ENCODE data around the gene PPP1R3C.

GRCh38 chr10:91602449-91602848, 30.4 kb downstream of the PPP1R3C start:
- TF ChIP-seq EZH2 (IDR thresholded peaks at IDR 0.05; ENCODE audit: borderline replicate concordance, low read depth, low read length, severe bottlenecking), result no peak
- TF ChIP-seq, protein P1, sequence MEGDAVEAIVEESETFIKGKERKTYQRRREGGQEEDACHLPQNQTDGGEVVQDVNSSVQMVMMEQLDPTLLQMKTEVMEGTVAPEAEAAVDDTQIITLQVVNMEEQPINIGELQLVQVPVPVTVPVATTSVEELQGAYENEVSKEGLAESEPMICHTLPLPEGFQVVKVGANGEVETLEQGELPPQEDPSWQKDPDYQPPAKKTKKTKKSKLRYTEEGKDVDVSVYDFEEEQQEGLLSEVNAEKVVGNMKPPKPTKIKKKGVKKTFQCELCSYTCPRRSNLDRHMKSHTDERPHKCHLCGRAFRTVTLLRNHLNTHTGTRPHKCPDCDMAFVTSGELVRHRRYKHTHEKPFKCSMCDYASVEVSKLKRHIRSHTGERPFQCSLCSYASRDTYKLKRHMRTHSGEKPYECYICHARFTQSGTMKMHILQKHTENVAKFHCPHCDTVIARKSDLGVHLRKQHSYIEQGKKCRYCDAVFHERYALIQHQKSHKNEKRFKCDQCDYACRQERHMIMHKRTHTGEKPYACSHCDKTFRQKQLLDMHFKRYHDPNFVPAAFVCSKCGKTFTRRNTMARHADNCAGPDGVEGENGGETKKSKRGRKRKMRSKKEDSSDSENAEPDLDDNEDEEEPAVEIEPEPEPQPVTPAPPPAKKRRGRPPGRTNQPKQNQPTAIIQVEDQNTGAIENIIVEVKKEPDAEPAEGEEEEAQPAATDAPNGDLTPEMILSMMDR (IDR thresholded peaks at IDR 0.05; ENCODE audit: extremely low read depth in 1 of 2, insufficient read depth in 1 of 2, low read depth in 1 of 2, low read length in 2 of 2), result no peak
- TF ChIP-seq POLR2A (IDR thresholded peaks at IDR 0.05; ENCODE audit: low read depth, low read length), result no peak

Data from endothelial cell of umbilical vein (primary cell).